MM.1S (cell line): ENCODE measurements around the gene FOXK2.

Experiments used
- EZH2 ChIP-seq: fragments of 300-600 bp; sonication (generic); optimal IDR thresholded peaks from 2 replicates; pipeline ENCODE3; 2017; ENCODE audit warnings: low read depth, mild to moderate bottlenecking, antibody characterized with exemption, low read length, mixed read lengths
- EZH2phosphoT487 ChIP-seq: fragments of 300-600 bp; sonication (generic); IDR thresholded peaks from 2 replicates; pipeline ENCODE4 v1.6.1; 2018; ENCODE audit warnings: antibody characterized with exemption, low read length
- TF ChIP-seq, protein P1 (sequence below): fragments of 300-600 bp; sonication (generic); IDR thresholded peaks from 2 replicates; pipeline ENCODE4 v1.5.1; 2016; ENCODE audit warnings: antibody characterized with exemption, low read length, mixed read lengths

DNA sequence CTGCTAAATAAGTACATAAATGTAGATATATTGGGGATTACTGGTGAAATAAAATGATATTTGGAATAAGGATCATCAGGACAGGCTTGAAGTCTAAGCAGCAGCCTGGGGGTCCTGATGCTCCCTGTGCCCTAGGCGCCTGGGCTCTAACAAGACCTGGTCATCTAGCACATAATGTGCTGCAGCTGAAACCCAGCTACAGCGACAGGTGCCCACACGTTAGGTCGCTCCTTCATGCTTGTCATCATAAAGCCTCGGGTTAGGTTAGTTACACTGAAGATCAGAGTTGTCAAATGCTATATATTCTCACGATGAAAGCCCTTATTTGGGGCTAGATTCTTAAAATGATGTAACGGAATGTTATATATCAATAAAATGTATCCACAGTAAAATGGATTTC, 49.5 kb upstream of the FOXK2 start:
- TF ChIP-seq, protein P1, sequence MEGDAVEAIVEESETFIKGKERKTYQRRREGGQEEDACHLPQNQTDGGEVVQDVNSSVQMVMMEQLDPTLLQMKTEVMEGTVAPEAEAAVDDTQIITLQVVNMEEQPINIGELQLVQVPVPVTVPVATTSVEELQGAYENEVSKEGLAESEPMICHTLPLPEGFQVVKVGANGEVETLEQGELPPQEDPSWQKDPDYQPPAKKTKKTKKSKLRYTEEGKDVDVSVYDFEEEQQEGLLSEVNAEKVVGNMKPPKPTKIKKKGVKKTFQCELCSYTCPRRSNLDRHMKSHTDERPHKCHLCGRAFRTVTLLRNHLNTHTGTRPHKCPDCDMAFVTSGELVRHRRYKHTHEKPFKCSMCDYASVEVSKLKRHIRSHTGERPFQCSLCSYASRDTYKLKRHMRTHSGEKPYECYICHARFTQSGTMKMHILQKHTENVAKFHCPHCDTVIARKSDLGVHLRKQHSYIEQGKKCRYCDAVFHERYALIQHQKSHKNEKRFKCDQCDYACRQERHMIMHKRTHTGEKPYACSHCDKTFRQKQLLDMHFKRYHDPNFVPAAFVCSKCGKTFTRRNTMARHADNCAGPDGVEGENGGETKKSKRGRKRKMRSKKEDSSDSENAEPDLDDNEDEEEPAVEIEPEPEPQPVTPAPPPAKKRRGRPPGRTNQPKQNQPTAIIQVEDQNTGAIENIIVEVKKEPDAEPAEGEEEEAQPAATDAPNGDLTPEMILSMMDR = no peak
- TF ChIP-seq EZH2 (no peak), EZH2phosphoT487 (no peak)
